Pancreas (tissue), 10 donors: ENCODE data around the gene VGLL1. TPM values are rescaled to one million over a fixed set of nuclear protein-coding genes. Genes with fewer than 3 reads are reported as not detected.

Source experiments
- ATAC-seq, 4 donors: fragments of 200-7000 bp; cut with Tn5 transposase; one replicate each; pipeline versions ENCODE4 v1.8.0 to v1.9.1; 2020; ENCODE audit warnings: mild to moderate bottlenecking in 4 of 4, moderate library complexity in 4 of 4
- DNase-seq, 6 donors: peaks; one replicate each; pipeline ENCODE4 v3.0.0-alpha.2; 2020
- FAIRE-seq: peaks from 2 replicates; lab custom pipeline; 2012; peaks lifted over from hg19 to GRCh38; lab: Jason Lieb, UNC
- H3K27ac ChIP-seq, 4 donors: fragments of 200-600 bp; sonication (generic); 1 replicate in 3 of 4; 2 replicates in 1 of 4; pipeline versions ENCODE4 v1.5.0 to v1.8.0; 2020
- H3K27me3 ChIP-seq, 4 donors: fragments of 200-600 bp; one replicate each; pipeline ENCODE4 v1.8.0; 2021
- H3K36me3 ChIP-seq, 3 donors: fragments of 200-600 bp; sonication (generic) in 1 of 3; one replicate each; pipeline versions ENCODE4 v1.5.0 to v1.8.0; 2020 to 2021
- H3K4me1 ChIP-seq, 3 donors: fragments of 200-600 bp; one replicate each; pipeline ENCODE4 v1.8.0; 2021
- H3K4me3 ChIP-seq, 4 donors: fragments of 200-600 bp; sonication (generic) in 2 of 4; one replicate each; pipeline versions ENCODE4 v1.5.0 to v1.8.0; 2020 to 2021
- H3K9me3 ChIP-seq, 4 donors: fragments of 200-600 bp; one replicate each; pipeline ENCODE4 v1.8.0; 2021
- CTCF ChIP-seq, 4 donors: fragments of 200-600 bp; sonication (generic) in 3 of 4; IDR thresholded peaks; one replicate each; pipeline versions ENCODE4 v1.5.0 to v1.8.0; 2021; ENCODE audit warnings: antibody characterized with exemption in 4 of 4
- WGBS, 2 donors: extraction: QIAGEN DNeasy Blood & Tissue Kit; methylation state at CpG; one replicate each; pipeline ENCODE4 v1.1.7; 2013; 5-methylcytosine and 5-hydroxymethylcytosine counted together
- intact Hi-C, 3 donors: fragments of 100-400 bp; cut with DNase I; formaldehyde crosslinking; loops; one replicate each; pipeline versions ENCODE4 v1.11.1 to v1.14.2; 2022
- polyA plus RNA-seq, 2 donors: library from polyadenylated mRNA; stranded (reverse); fragments of 200-250 nt; gene quantifications; one replicate each; pipeline ENCODE4 v1.2.3, GENCODE V29; 2013
- total RNA-seq, 6 donors: library from RNA; stranded (reverse); fragmentation: NEBNext Ultra II Directional in 4 of 6; extraction: Animal tissue kit (Norgen Biotek cat#: 25700) in 4 of 6; gene quantifications; one replicate each; pipeline versions ENCODE4 v1.2.1 to v1.2.4, GENCODE V29; 2021 to 2023
- donor health status: healthy with polysubstance abuse.
- donor health status: DM: no; HTN: no; CAD: no; lungs with moderate emphysema.
- donor health status: DM: no; HTN: no; CAD: no.
- donor health status: control.
- donor health status: control.
- donor health status: Bipolar disorder and iron deficiency.
- donor health status: DM: yes; HTN: yes; CAD: no.
- donor health status: DM: no; HTN: no; CAD: no.
- donor health status: DM: no; HTN: no; CAD: no.
- donor health status: DM: yes; HTN: yes; CAD: no.

The VGLL1 gene
- total and polyA plus RNA-seq, 8 donors: 0.32 to 2.7 (median 0.84) TPM

- no peaks in the 10 kb centered on the region for H3K36me3 ChIP-seq
- 54% methylated on average over 5 of the region's 5 CpGs for WGBS, 2 donors
- DNase-seq: no peak
- TF ChIP-seq CTCF (IDR thresholded peaks at IDR 0.05): no peak
- H3K27me3 ChIP-seq: peaks cover 0 to 6% (median 0%) of the 10 kb centered on the region in 4 donors
- no peaks in the 10 kb centered on the region for H3K9me3 ChIP-seq
- H3K4me3 ChIP-seq: no peak overlapping the region
- no peaks in the 10 kb centered on the region for H3K4me1 ChIP-seq
- ATAC-seq: no peak
- H3K27ac ChIP-seq: no peak overlapping the region
- FAIRE-seq: no peak
- intact Hi-C loops: no loop called here
Observed at GRCh38 chrX:136585262-136585661, 53.2 kb downstream of the VGLL1 start.

GRCh38 chrX:136585960-136586359 is 53.9 kb downstream of the VGLL1 start:
- Histone ChIP-seq H3K4me1 (no peaks in the 10 kb centered on the region), H3K27me3 (peaks cover 0 to 6% (median 0%) of the 10 kb centered on the region in 4 donors), H3K9me3 (no peaks in the 10 kb centered on the region), H3K27ac (no peak overlapping the region), H3K4me3 (no peak overlapping the region), H3K36me3 (no peaks in the 10 kb centered on the region)
- 42 to 51% methylated on average over 3 of the region's 3 CpGs for WGBS, 2 donors
- intact Hi-C loops: no loop called here
- no peak for TF ChIP-seq CTCF (IDR thresholded peaks at IDR 0.05)
- ATAC-seq (no peak), DNase-seq (no peak), FAIRE-seq (no peak)

- ATAC-seq: peak in 1 of 4 donors; percentile 40
- H3K27me3 ChIP-seq: peaks cover 0 to 6% (median 0%) of the 10 kb centered on the region in 4 donors
- intact Hi-C loops: no loop called here
- no peaks in the 10 kb centered on the region for H3K36me3 ChIP-seq
- FAIRE-seq: no peak
- no peak overlapping the region for H3K4me3 ChIP-seq
- no peaks in the 10 kb centered on the region for H3K4me1 ChIP-seq
- no peak for TF ChIP-seq CTCF (IDR thresholded peaks at IDR 0.05)
- H3K9me3 ChIP-seq: no peaks in the 10 kb centered on the region
- no peak for DNase-seq
- 60 to 67% methylated on average over 3 of the region's 3 CpGs for WGBS, 2 donors
- H3K27ac ChIP-seq: no peak overlapping the region
Observed at GRCh38 chrX:136586386-136586785, 54.4 kb downstream of the VGLL1 start.

GRCh38 chrX:136587532-136587931 is 55.5 kb downstream of the VGLL1 start:
- Histone ChIP-seq H3K4me1 (no peaks in the 10 kb centered on the region), H3K4me3 (no peak overlapping the region), H3K27ac (no peak overlapping the region), H3K36me3 (no peaks in the 10 kb centered on the region), H3K27me3 (peaks cover 0 to 6% (median 0%) of the 10 kb centered on the region in 4 donors), H3K9me3 (no peaks in the 10 kb centered on the region)
- intact Hi-C loops: no loop called here
- FAIRE-seq: no peak
- WGBS, 2 donors: 40 to 60% methylated on average over 3 of the region's 3 CpGs
- DNase-seq: no peak
- no peak for ATAC-seq
- TF ChIP-seq CTCF (IDR thresholded peaks at IDR 0.05): no peak

GRCh38 chrX:136588036-136588435 is 56.0 kb downstream of the VGLL1 start:
- no peaks in the 10 kb centered on the region for H3K36me3 ChIP-seq
- H3K27me3 ChIP-seq: peaks cover 0 to 10% (median 0%) of the 10 kb centered on the region in 4 donors
- intact Hi-C loops: no loop called here
- no peaks in the 10 kb centered on the region for H3K4me1 ChIP-seq
- H3K4me3 ChIP-seq: no peak overlapping the region
- no peak for FAIRE-seq
- no peaks in the 10 kb centered on the region for H3K9me3 ChIP-seq
- H3K27ac ChIP-seq: no peak overlapping the region
- TF ChIP-seq CTCF (IDR thresholded peaks at IDR 0.05): no peak
- no peak for DNase-seq
- WGBS, 2 donors: 58 to 74% methylated on average over 1 of the region's 1 CpG
- no peak for ATAC-seq
